Measurements from ENCODE around the gene ENKD1. TPM values are rescaled to one million over a fixed set of nuclear protein-coding genes. Genes with fewer than 3 reads are reported as not detected.

The ENKD1 gene
- total and polyA plus RNA-seq, 2 donors (not counting 1 experiment from before 2014, with no cell fraction given), result 13.3 to 14.3 TPM

DNA sequence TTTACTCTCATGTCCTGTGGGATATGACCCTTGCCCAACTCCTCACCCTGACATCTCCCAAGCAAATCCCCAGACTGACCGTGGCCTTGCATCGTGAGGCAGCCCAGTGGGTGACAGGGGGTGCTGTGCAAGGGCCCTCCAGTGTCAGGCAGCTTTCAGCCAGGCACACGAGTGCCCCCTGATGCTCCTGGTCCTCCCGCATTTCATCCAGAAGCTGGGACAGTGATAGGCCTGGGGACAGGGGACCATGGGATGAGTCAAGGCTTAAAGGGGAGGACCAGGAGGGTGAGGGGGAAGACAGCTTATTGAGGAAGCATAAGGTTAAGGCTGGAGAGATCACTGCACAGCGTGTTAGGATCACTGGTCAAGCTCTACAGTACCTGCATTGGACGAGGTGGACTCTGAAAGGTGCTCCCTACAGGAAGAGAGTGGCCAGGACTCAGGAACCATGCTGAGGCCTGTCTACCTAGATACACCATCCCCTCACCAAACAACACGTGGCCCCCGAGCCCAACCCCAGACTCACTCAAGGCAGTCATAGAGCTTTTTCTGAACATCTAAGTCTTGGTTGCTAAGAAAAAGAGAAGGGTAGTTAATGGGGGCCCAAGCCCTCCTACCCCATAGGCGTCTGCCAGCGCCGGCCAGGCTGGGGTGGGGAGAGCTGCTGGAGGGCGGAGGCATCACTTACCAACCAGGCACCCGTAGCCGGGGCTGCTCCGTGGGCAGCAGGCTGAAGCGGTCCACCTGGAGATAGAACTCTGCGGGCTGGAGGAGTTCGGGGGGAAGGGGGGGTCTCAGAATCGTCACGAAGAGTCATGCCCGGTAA, 7.5 kb downstream of the ENKD1 start:
- intact Hi-C loops (cut with micrococcal nuclease), result no loop called here

More for the DNA sequence above, 7.5 kb downstream of the ENKD1 start:
- no peak for DNase-seq
- ChIA-PET POLR2A (interaction anchor here (0.6 to 2.3 kb wide), 5 partner anchors 92 to 1078 kb away, joined by 3 to 14 read pairs (median 4); partner anchors contain the start of gene CDH1), CTCF (interaction anchor here (0.6 to 2.3 kb wide), 10 partner anchors 14 to 177 kb away, joined by 3 to 13 read pairs (median 4); partner anchors contain the start of genes CARMIL2 and CTCF)
- Histone ChIP-seq H3K9ac (ENCODE audit: low read length) (peak overlapping the region; percentile 91), H3K4me3 (ENCODE audit: control extremely low read depth in 1 of 5, extremely low read depth in 1 of 5, insufficient read depth in 1 of 5, low read depth in 2 of 5, low read length in 4 of 5) (peak overlapping the region in 4 of 5 experiments; percentile 94 to 99 (median 96)), H3K79me2 (ENCODE audit: control insufficient read depth, insufficient read depth, low read length) (peaks cover 8% of the 10 kb centered on the region), H3K4me2 (replicated peaks; ENCODE audit: low read depth, low read length, poor library complexity, severe bottlenecking) (peak overlapping the region; percentile 99), H2AFZ (ENCODE audit: insufficient read depth, low read depth, low read length, poor library complexity, severe bottlenecking) (peak overlapping the region; percentile 95), H3K27ac (ENCODE audit: low read length in 2 of 2) (peak overlapping the region; percentile 88 to 93), H4K20me1 (ENCODE audit: control insufficient read depth, insufficient read depth, low read length, poor library complexity, severe bottlenecking) (peaks cover 21% of the 10 kb centered on the region), H3K36me3 (replicated peaks in 1 of 2; ENCODE audit: control extremely low read depth in 1 of 2, control insufficient read depth in 1 of 2, extremely low read depth in 1 of 2, insufficient read depth in 2 of 2, low read length in 1 of 2) (peaks cover 0 to 42% of the 10 kb centered on the region in 2 experiments), H3K27me3 (replicated peaks in 1 of 4; ENCODE audit: control extremely low read depth in 1 of 4, control insufficient read depth in 3 of 4, insufficient read depth in 4 of 4, low read length in 3 of 4) (no peaks in the 10 kb centered on the region), H3K4me1 (ENCODE audit: control insufficient read depth in 2 of 2, insufficient read depth in 2 of 2, low read length in 2 of 2) (peaks cover 14 to 23% of the 10 kb centered on the region in 2 donors), H3K9me3 (ENCODE audit: control extremely low read depth in 1 of 3, control insufficient read depth in 2 of 3, insufficient read depth in 1 of 3, low read length in 2 of 3) (no peaks in the 10 kb centered on the region)
- Mint-ChIP-seq H3K4me3 (peak overlapping the region; percentile 97), H3K9me3 (ENCODE audit: insufficient read depth) (no peaks in the 10 kb centered on the region), H3K27me3 (no peaks in the 10 kb centered on the region), H3K4me1 (peaks cover 29% of the 10 kb centered on the region), H3K27ac (peak overlapping the region; percentile 97)
- TF ChIP-seq, protein P1, sequence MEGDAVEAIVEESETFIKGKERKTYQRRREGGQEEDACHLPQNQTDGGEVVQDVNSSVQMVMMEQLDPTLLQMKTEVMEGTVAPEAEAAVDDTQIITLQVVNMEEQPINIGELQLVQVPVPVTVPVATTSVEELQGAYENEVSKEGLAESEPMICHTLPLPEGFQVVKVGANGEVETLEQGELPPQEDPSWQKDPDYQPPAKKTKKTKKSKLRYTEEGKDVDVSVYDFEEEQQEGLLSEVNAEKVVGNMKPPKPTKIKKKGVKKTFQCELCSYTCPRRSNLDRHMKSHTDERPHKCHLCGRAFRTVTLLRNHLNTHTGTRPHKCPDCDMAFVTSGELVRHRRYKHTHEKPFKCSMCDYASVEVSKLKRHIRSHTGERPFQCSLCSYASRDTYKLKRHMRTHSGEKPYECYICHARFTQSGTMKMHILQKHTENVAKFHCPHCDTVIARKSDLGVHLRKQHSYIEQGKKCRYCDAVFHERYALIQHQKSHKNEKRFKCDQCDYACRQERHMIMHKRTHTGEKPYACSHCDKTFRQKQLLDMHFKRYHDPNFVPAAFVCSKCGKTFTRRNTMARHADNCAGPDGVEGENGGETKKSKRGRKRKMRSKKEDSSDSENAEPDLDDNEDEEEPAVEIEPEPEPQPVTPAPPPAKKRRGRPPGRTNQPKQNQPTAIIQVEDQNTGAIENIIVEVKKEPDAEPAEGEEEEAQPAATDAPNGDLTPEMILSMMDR (IDR thresholded peaks at IDR 0.05), result no peak
- no peak for TF ChIP-seq EZH2 (IDR thresholded peaks at IDR 0.05; ENCODE audit: borderline replicate concordance, insufficient read depth, low read depth, low read length, poor library complexity, severe bottlenecking)
- 34% methylated on average over 11 of the region's 21 CpGs for WGBS (ENCODE audit: insufficient coverage)
- ATAC-seq (ENCODE audit: low read depth), result no peak

All from B cell (primary cell).